ENCODE measurements around the gene RHBDD1.

The RHBDD1 gene

GRCh38 chr2:226888971-226889370 is 53.1 kb downstream of the RHBDD1 start:
- DNase-seq, result no peak

DNA sequence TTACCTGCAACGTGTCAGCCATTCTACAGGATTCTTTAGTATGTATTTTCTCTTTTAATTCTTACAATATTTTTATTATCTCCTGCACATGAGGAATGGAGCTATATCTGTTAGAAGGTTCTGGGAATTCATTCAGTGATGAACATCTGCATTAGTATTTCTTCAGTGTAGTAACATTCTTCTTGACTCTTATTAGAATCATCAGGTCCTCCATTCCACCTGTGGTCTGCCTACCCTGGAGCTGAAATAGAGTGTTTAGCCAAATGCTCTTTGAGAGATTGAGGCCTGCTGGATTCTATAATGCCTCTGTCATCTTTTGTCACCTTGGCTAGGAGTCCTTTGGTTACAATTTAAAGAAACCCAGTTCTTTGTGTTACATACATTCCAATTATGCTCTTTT is 54.4 kb downstream of the RHBDD1 start:
- no peak for DNase-seq

GRCh38 chr2:226891780-226892590 is 56.1 kb downstream of the RHBDD1 start:
- DNase-seq, result no peak

GRCh38 chr2:226892729-226893128 is 56.9 kb downstream of the RHBDD1 start:
- no peak for DNase-seq

GRCh38 chr2:226893216-226893615 is 57.4 kb downstream of the RHBDD1 start:
- DNase-seq, result no peak

GRCh38 chr2:226894752-226895151 is 58.9 kb downstream of the RHBDD1 start:
- no peak for DNase-seq

- no peak for DNase-seq
These were observed 59.7 kb downstream of the RHBDD1 start for GRCh38 chr2:226895579-226895978.

DNA sequence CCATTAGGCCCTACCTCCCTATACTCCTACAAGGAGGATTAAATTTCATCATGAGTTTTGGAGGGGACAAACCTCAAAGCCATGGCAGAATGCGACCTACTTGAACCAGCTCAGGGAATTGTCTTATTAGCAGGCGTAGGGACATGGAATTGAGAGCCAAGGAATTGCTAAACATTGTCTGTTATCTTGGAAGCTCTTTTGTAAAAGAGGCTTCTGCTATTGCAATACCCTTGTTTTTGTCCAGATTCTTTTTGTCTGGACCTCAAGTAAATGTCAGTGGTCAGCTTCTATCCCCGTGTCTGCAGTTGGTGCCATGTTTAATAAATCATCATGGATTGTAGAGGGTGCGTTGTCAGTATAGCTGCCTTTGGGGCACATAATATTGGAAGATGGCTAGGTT is 62.3 kb downstream of the RHBDD1 start:
- DNase-seq, result no peak

DNA sequence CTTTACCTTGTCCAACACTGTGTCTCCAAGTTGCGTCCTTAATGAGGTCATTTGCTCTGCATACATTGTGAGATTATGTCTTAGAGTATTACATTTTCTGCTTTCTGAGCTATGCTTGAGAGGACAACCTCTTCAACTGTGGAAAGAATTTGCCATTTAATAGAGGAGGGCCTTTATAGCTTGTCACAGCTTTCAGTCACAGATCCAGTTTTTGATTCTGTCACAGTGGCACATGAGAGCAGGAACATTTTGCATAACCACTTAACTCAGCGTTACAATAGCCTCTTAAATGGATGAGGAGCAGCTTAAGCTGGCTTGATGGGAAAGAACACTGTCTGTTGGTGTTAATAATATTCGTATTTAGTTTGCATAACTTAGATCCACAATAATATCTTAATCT is 63.0 kb downstream of the RHBDD1 start:
- no peak for DNase-seq

DNA sequence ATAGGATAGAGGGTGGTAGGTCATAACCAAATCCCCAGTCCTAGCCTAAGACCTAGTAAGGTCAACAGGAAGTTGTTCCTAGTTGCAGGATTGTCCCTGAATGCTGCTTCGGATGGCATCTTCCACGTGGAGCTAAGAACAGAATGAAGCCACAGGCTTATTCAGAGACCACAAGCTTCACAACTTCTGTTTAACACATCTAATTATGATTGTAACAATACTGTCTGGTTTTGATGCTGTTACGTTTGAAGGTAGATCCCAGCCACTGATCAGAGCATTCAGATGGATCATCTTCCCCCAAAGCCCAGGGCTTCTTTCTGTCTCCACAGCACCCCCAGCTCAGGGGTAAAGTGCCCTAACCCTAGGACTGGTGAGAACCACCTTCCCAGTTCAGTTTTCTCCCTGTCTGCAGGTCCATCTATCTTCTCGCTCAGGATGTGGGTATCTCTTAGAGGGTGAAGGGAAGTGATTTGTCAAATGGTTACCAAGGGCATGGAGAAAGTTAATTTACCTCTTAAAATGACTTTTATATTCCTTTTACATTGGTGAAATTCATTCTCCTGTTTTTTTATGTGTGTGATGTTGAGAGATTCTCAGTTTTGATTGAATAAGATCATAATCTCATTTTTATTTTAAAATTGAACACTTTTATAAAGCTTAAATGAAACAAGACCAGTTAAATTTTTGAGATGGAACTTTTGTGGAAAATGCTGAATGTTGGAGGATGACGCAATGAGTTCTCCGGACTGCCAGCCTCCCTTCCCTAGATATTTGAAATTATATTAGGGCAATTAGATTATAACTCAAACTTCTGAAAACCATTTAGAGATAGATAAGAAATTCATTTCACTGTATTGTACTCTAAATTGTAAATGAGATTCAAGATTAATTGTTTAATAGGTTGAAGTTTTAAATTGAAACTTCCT is 66.5 kb downstream of the RHBDD1 start:
- no peak for DNase-seq

DNA sequence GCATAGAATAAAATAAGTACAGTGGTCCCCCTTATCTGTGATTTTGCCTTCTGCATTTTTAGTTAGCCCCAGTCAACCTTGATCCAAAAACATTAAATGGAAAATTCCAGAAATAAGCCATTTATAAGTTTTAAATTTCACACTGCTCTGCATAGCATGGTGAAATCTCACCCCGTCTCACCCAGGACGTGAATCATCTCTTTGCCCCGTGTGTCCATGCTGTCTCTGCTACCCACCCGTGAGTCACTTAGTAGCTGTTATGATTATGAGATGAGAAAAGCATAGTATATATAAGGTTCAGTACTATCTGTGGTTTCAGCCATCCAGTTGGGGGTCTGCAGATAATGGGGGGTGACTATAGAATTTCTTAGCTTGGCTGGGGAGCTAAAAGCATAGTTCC is 67.3 kb downstream of the RHBDD1 start:
- no peak for DNase-seq

DNA sequence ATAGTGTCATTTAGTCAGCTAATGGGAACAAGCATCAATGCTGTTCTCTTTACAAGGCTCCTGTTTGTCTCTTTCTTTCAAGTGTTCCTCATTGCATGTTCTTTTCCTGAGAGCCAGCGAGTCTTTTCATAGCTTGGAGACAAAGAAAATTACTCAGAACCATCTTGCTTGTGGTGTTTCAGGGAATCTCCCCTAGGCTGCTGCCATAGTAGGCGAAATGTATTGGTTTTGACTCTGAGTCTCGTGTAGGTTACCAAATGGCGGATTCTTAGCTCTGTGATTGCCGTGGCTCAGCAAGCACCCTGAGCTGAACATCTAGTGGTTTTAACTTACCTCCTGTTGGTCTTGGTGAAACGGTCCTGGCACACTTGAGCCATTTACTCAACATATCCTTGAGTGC is 68.7 kb downstream of the RHBDD1 start:
- no peak for DNase-seq

DNA sequence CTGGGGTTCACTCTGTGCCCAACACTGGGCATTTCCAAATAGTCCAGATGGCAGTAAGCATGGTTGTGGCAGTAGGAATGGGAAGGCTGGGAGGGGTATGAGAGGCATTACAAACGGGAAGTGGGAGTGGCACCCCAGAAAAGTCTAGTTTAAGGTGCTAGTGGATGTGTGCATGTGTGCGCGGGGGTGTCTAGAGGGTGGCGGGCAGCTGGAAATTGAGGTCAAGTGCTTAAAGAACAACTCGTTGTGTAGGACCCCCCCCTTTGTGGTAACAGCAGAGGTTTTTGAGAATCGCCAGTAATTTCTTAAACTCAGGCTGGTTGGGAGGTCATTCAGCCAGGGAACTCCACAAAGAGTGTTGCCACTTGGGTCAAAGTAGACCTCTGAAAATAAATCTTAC is 69.9 kb downstream of the RHBDD1 start:
- DNase-seq, result no peak

DNA sequence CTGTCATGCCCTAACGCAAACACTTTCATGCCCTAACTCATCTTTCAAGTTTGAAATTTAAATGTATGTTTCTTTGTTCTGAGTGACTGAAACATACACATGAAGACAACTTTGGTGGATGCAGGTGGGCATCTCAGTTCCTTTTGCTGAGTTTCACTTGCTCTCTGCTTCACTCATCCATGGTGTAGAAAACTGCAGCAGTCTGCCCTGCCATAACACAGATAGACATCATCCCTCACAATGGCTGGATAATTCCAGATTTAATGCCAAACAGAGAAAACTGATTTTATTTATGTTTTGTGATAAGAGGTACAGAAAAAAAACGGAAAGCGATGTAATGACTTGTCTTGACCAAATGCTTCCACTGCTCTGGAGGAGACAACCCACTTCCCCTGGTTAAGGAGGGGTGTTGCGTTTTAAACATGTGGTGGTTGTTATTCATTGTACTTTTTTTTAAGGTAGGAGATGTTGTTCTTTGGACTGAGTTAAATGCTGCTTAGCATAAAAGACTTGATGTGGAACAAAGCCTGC is 70.4 kb downstream of the RHBDD1 start:
- no peak for DNase-seq

DNA sequence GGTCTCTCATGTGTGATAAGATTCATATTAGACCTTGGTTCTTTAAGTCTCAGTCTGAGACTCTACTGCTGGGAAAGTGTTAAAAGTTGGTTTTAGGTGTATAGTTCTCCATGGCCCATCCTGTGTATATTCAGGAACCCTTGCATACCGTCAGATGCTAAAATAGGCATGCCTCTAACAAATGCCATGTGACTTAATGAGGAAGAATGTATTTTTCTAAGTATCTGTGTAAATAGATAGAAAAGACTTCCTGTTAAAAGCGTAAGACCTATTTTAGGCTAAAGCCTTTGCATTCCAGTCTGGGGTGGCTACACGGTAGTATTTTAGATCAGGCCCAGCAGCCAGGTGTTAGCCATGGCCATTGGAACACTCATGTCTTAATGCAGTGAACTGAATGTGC is 73.3 kb downstream of the RHBDD1 start:
- no peak for DNase-seq

DNA sequence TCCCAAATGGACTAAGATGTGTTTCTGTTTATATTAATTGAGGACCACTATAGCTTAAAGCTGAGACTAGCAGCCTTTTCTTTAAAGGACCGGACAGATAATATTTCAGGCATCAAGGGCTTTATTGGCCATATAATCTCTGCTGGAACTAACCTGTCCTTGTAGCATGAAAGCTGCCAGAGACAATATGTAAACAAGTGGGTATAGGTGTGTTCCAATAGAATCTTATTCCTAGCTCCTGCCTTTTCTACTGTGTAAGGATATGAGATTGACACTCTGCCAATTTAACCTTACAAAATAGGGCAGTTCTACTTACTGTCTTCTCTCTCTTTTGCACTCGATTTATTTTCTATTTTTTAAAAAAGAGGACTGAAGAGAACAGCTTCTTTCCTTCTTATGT is 74.0 kb downstream of the RHBDD1 start:
- no peak for DNase-seq

DNA sequence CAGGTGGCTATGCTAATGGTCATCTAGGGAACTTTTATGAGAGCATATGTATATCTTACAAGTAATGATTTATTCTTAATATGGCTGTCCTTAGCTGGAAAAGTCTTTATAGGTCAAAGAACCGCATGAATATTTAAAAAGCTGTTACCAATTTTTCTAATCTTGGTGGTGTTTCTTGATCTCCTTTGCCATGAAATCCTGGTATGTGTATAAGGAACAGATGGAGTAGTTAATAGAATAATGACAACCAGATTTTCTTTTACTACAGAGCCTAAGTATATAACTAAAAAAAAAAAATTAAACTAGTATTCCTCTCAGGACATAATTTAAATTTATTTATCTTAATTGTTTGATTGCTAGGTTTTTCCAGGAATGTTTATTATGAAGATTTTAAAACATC is 74.5 kb downstream of the RHBDD1 start:
- DNase-seq, result no peak

DNA sequence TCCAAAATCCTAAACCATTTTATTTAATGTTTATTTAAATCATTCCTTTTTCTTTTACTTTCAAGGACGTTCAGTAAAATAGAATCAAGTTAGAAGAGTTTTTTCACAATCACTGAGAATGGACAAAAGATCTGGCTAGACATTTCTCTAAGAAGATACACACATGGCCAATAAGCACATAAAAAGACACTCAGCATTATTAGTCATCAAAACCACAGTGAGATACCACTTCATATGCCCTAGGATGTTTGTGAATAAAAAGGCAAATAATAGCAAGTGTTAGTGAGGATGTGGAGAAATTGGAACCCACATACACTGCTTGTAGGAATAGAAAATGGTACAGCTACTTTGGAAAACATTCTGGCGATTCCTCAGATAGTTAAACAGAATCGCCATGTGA is 76.1 kb downstream of the RHBDD1 start:
- no peak for DNase-seq

DNA sequence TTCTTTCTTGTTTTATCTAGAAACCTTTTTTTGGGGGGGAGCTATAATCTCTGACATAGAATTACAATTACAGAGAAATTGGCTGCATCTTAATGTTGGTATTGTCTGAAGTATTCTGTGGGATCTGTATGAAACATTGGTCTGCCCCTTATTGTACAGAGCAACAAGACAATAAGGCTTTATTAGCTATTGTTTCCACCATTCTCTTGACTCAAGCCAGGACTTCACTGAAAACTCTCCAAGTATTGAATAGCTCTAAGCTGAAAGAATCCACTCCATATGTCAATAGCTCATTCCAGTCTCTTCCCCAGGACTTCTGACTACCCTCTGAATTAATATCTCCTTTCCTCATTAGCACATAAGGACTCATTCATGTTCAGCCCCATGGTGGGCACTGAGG is 77.8 kb downstream of the RHBDD1 start:
- DNase-seq, result no peak

DNA sequence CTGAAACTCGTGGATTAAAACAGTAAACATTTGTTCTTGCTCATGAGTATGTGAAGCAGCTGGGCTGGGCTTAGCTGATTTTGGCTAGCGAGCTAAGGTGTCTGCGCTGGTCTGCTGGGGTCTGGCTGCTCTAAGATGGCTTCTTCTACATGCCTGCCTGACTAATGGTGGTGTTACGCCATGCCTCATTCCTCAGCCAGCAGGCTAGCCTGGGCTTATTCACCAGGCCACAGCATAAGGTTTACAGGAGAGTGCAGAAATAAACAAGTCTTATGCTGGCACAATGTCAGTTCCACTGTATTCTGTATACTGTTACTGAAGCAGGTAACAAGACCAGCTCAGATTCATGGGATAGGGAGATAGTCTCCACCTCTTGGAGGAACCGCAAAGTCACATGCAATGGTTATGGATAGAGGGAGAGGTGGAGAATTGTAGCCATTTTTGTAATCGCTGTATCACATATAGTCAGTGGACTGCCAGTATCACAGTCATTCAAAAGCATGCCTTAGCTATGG is 80.0 kb downstream of the RHBDD1 start:
- no peak for DNase-seq

- DNase-seq, result no peak
These were observed 80.8 kb downstream of the RHBDD1 start for GRCh38 chr2:226916669-226917068.

DNA sequence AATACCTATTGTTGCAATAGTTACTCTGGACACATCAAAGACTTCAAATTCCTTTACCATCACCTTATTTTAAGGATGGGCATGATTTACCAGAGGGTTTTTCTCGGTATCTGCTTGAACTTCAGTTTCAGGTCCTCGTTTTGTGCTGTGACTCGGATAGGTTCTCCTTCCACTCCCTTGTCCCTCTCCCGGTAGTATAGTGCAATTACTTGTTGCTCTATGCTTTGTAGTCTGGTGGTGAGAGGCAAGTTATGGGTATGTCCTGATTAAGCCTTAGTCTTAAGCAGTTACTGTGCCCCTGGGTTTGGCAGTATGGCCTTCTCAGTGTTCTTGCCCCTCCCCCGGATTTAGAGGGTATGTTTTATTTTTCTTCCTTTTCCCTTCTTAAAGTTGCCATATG is 96.6 kb downstream of the RHBDD1 start:
- DNase-seq, result no peak

GRCh38 chr2:226934546-226935201 is 98.8 kb downstream of the RHBDD1 start:
- no peak for DNase-seq
